Keratinocyte (primary cell): ENCODE data around the gene SSTR3. TPM values are rescaled to one million over a fixed set of nuclear protein-coding genes. Genes with fewer than 3 reads are reported as not detected.
"Not testable (repeated sequence)": the region's sequence is repeated elsewhere in the genome, so short reads cannot be mapped to it uniquely, and the experiment has no call there.

Experiments used
- DNase-seq: peaks from one replicate; pipeline ENCODE4 v3.0.0-alpha.2; 2011; ENCODE audit warnings: low read depth, missing footprints, low spot score
- FAIRE-seq: peaks from 2 replicates; lab custom pipeline; 2011; peaks lifted over from hg19 to GRCh38; lab: Jason Lieb, UNC
- H2AFZ ChIP-seq: 2 replicates; pipeline ENCODE4 v1.6.0; 2012; ENCODE audit warnings: low read length, control low read depth, inconsistent platforms; ENCODE audit not compliant: control insufficient read depth
- H3K27ac ChIP-seq: 2 replicates; pipeline ENCODE4 v1.5.1; 2011; ENCODE audit warnings: low read length; ENCODE audit not compliant: control insufficient read depth, insufficient read depth
- H3K27me3 ChIP-seq: 3 replicates; pipeline ENCODE4 v1.6.0; 2011; ENCODE audit warnings: low read length; ENCODE audit not compliant: control insufficient read depth, insufficient read depth; ENCODE audit errors: extremely low read depth
- H3K36me3 ChIP-seq, 2 experiments: 2 replicates in 1 of 2; 3 replicates in 1 of 2; pipeline ENCODE4 v1.5.1; 2011; ENCODE audit warnings: low read length in 2 of 2, mild to moderate bottlenecking in 1 of 2; ENCODE audit not compliant: control insufficient read depth in 2 of 2, insufficient read depth in 2 of 2; ENCODE audit errors: extremely low read depth in 1 of 2
- H3K4me1 ChIP-seq: 3 replicates; pipeline ENCODE4 v1.5.1; 2011; ENCODE audit warnings: low read length; ENCODE audit not compliant: control insufficient read depth, insufficient read depth; ENCODE audit errors: extremely low read depth
- H3K4me2 ChIP-seq: 3 replicates; pipeline ENCODE4 v1.6.0; 2011; ENCODE audit warnings: low read depth, low read length; ENCODE audit not compliant: control insufficient read depth, insufficient read depth; ENCODE audit errors: extremely low read depth
- H3K4me3 ChIP-seq, 3 experiments: fragments of 200-600 bp in 1 of 3; sonication (generic) in 1 of 3; 2 replicates in 2 of 3; 3 replicates in 1 of 3; pipeline ENCODE4 v1.5.1; 2011 to 2016; ENCODE audit warnings: low read length in 3 of 3, mild to moderate bottlenecking in 3 of 3, control low read depth in 2 of 3, inconsistent platforms in 1 of 3, low read depth in 1 of 3, mixed read lengths in 1 of 3, mixed run types in 1 of 3, moderate library complexity in 1 of 3; ENCODE audit not compliant: control insufficient read depth in 2 of 3, insufficient read depth in 2 of 3; ENCODE audit errors: extremely low read depth in 1 of 3
- H3K79me2 ChIP-seq: 2 replicates; pipeline ENCODE4 v1.6.0; 2012; ENCODE audit warnings: low read length; ENCODE audit not compliant: control insufficient read depth, insufficient read depth
- H3K9ac ChIP-seq: 3 replicates; pipeline ENCODE4 v1.6.0; 2011; ENCODE audit warnings: low read length; ENCODE audit not compliant: control insufficient read depth, insufficient read depth; ENCODE audit errors: extremely low read depth
- H3K9me1 ChIP-seq: 3 replicates; pipeline ENCODE4 v1.6.0; 2011; ENCODE audit warnings: low read length; ENCODE audit not compliant: control insufficient read depth, insufficient read depth; ENCODE audit errors: extremely low read depth
- H3K9me3 ChIP-seq: 2 replicates; pipeline ENCODE4 v1.5.1; 2012; ENCODE audit warnings: low read depth, low read length; ENCODE audit not compliant: control insufficient read depth
- H4K20me1 ChIP-seq: 3 replicates; pipeline ENCODE4 v1.6.0; 2011; ENCODE audit warnings: low read length; ENCODE audit not compliant: control insufficient read depth, insufficient read depth; ENCODE audit errors: extremely low read depth
- EZH2 ChIP-seq: IDR thresholded peaks from one replicate; pipeline ENCODE4 v1.6.1; 2012; ENCODE audit warnings: inconsistent platforms, mild to moderate bottlenecking, low read length, moderate library complexity
- dilution Hi-C: fragments of 300-500 bp; cut with MboI; formaldehyde crosslinking; loops from one replicate; pipeline ENCODE4 v1.7.0; 2020; ENCODE audit warnings: low sequenced_read_pairs; ENCODE audit not compliant: extremely low pct_ligation_motif_present
- polyA plus RNA-seq, 5 experiments: library from polyadenylated mRNA; depleted of rRNA in 3 of 5; stranded (reverse) in 3 of 5; stranded (forward) in 1 of 5; unstranded in 1 of 5; fragments of >200 nt; gene quantifications; 1 replicate in 1 of 5; 2 replicates in 3 of 5; 3 replicates in 1 of 5; pipeline versions ENCODE4 v1.2.1 to v1.2.3, GENCODE V29; 2011 to 2012; ENCODE audit warnings: missing spikeins in 2 of 5, low read depth in 1 of 5, low replicate concordance in 1 of 5
- TF ChIP-seq, protein P1 (sequence below), 3 experiments: IDR thresholded peaks in 1 of 3; conservative IDR thresholded peaks in 1 of 3; optimal IDR thresholded peaks in 1 of 3; 2 replicates in 2 of 3; 3 replicates in 1 of 3; pipeline versions ENCODE3 to v1.5.1; 2011; ENCODE audit warnings: low read length in 3 of 3, mild to moderate bottlenecking in 3 of 3, moderate library complexity in 2 of 3, control low read depth in 1 of 3, inconsistent platforms in 1 of 3; ENCODE audit not compliant: insufficient read depth in 2 of 3; ENCODE audit errors: extremely low read depth in 1 of 3

SSTR3 gene
- polyA plus RNA-seq, 1 donor (not counting 4 experiments of a cell fraction or from before 2014, with no cell fraction given), result not detected

- FAIRE-seq, result no peak
- Histone ChIP-seq H3K4me1 (peaks cover 15% of the 10 kb centered on the region), H3K9ac (no peak overlapping the region), H3K27me3 (no peaks in the 10 kb centered on the region), H3K27ac (no peak overlapping the region), H3K36me3 (no peaks in the 10 kb centered on the region), H3K79me2 (no peaks in the 10 kb centered on the region), H3K9me3 (no peaks in the 10 kb centered on the region), H4K20me1 (no peaks in the 10 kb centered on the region), H2AFZ (no peak overlapping the region), H3K9me1 (no peaks in the 10 kb centered on the region), H3K4me2 (no peak overlapping the region), H3K4me3 (no peak overlapping the region)
- dilution Hi-C loops, result no loop called here
- DNase-seq, result no peak
- TF ChIP-seq, protein P1, sequence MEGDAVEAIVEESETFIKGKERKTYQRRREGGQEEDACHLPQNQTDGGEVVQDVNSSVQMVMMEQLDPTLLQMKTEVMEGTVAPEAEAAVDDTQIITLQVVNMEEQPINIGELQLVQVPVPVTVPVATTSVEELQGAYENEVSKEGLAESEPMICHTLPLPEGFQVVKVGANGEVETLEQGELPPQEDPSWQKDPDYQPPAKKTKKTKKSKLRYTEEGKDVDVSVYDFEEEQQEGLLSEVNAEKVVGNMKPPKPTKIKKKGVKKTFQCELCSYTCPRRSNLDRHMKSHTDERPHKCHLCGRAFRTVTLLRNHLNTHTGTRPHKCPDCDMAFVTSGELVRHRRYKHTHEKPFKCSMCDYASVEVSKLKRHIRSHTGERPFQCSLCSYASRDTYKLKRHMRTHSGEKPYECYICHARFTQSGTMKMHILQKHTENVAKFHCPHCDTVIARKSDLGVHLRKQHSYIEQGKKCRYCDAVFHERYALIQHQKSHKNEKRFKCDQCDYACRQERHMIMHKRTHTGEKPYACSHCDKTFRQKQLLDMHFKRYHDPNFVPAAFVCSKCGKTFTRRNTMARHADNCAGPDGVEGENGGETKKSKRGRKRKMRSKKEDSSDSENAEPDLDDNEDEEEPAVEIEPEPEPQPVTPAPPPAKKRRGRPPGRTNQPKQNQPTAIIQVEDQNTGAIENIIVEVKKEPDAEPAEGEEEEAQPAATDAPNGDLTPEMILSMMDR (optimal IDR thresholded peaks at IDR 0.05 in 1 of 3, IDR thresholded peaks at IDR 0.05 in 1 of 3, conservative IDR thresholded peaks at IDR 0.05 in 1 of 3; ENCODE audit: extremely low read depth in 1 of 3, insufficient read depth in 2 of 3, low read length in 3 of 3), result no peak
These were observed 9.6 kb downstream of the SSTR3 start for GRCh38 chr22:37202716-37203115.

DNA sequence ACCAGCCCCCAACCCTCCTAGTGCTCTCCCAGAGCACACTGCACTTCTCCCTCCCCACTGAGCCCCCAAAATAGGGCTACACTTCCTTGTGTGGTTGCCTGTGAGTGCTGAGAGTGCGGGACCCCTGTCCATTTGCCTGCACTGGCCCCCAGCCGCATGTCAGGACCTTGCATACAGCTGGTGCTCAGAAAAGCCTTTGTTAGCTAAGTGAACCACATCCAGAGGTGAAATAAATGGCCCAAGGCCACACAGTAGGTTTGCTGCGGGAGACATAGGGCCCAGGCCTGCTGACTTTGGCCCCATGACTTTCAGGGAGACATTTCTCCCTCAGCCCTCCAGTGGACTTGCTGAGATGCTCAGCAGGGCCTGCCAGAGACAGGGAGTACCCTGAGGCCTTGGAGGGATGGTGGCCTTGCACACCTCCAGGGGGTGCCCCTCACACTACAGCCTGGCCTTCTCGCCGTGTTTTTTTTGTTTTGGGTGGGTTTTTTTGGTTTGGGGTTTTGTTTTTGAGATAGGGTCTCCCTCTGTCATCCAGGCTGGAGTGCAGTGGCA is 10.2 kb downstream of the SSTR3 start:
- FAIRE-seq, result no peak
- Histone ChIP-seq H4K20me1 (no peaks in the 10 kb centered on the region), H3K27ac (no peak overlapping the region), H3K79me2 (no peaks in the 10 kb centered on the region), H3K9me1 (no peaks in the 10 kb centered on the region), H3K4me3 (no peak overlapping the region), H3K36me3 (no peaks in the 10 kb centered on the region), H3K9ac (no peak overlapping the region), H3K4me2 (no peak overlapping the region), H3K4me1 (peaks cover 21% of the 10 kb centered on the region), H3K27me3 (no peaks in the 10 kb centered on the region), H2AFZ (no peak overlapping the region), H3K9me3 (no peaks in the 10 kb centered on the region)
- DNase-seq, result no peak
- no peak for TF ChIP-seq EZH2
- dilution Hi-C loops, result no loop called here

- FAIRE-seq, H3K36me3 ChIP-seq, H3K9ac ChIP-seq, H3K27me3 ChIP-seq, H2AFZ ChIP-seq, H4K20me1 ChIP-seq, H3K4me2 ChIP-seq, dilution Hi-C loops, H3K9me1 ChIP-seq, H3K27ac ChIP-seq, H3K9me3 ChIP-seq, H3K4me3 ChIP-seq, H3K79me2 ChIP-seq, DNase-seq: not testable (repeated sequence)
- H3K4me1 ChIP-seq, result peaks cover 28% of the 10 kb centered on the region
These were observed 10.8 kb downstream of the SSTR3 start for GRCh38 chr22:37201443-37201820.
